Esophagus muscularis mucosa (tissue), 4 donors: ENCODE data around the gene KAZN. TPM values are rescaled to one million over a fixed set of nuclear protein-coding genes. Genes with fewer than 3 reads are reported as not detected.

ENCODE experiments used
- DNase-seq: peaks from one replicate; pipeline ENCODE4 v3.0.0-alpha.2; 2017; ENCODE audit errors: extremely low spot score
- H3K27ac ChIP-seq, 4 donors: fragments of 200-600 bp; sonication (generic); replicated peaks in 1 of 4; 1 replicate in 3 of 4; 2 replicates in 1 of 4; pipeline ENCODE4 v1.5.1; 2016 to 2019; ENCODE audit warnings: mild to moderate bottlenecking in 1 of 4
- H3K27me3 ChIP-seq, 4 donors: fragments of 200-600 bp; sonication (generic); one replicate each; pipeline versions ENCODE4 v1.5.1 to v1.6.0; 2016 to 2019
- H3K36me3 ChIP-seq, 4 donors: fragments of 200-600 bp; sonication (generic); one replicate each; pipeline ENCODE4 v1.5.1; 2016 to 2019
- H3K4me1 ChIP-seq, 4 donors: fragments of 200-600 bp; sonication (generic); one replicate each; pipeline ENCODE4 v1.5.1; 2016 to 2019
- H3K4me3 ChIP-seq, 4 donors: fragments of 200-600 bp; sonication (generic); 1 replicate in 2 of 4; 2 replicates in 2 of 4; pipeline ENCODE4 v1.5.1; 2016 to 2019; ENCODE audit warnings: mild to moderate bottlenecking in 4 of 4, moderate library complexity in 1 of 4
- H3K9me3 ChIP-seq, 4 donors: fragments of 200-600 bp; sonication (generic); 1 replicate in 3 of 4; 2 replicates in 1 of 4; pipeline ENCODE4 v1.5.1; 2016 to 2019
- CTCF ChIP-seq, 3 experiments: fragments of 200-600 bp in 2 of 3; fragments of 450-650 bp in 1 of 3; sonication (generic) in 2 of 3; IDR thresholded peaks; one replicate each; pipeline ENCODE4 v1.5.1; 2017 to 2019; ENCODE audit warnings: antibody characterized with exemption in 3 of 3, mild to moderate bottlenecking in 2 of 3, moderate library complexity in 1 of 3
- EP300 ChIP-seq: sonication (generic); formaldehyde crosslinking; IDR thresholded peaks from one replicate; pipeline ENCODE4 v1.6.1; 2017; ENCODE audit warnings: antibody characterized with exemption
- POLR2A ChIP-seq: fragments of 450-650 bp; IDR thresholded peaks from one replicate; pipeline ENCODE4 v1.6.1; 2017; ENCODE audit warnings: antibody characterized with exemption, moderate library complexity, mild to moderate bottlenecking, low read depth
- POLR2AphosphoS5 ChIP-seq, 2 donors: sonication (generic); formaldehyde crosslinking; IDR thresholded peaks; one replicate each; pipeline ENCODE4 v1.6.1; 2017; ENCODE audit warnings: antibody characterized with exemption in 2 of 2
- WGBS: methylation state at CpG from one replicate; pipeline ENCODE4 v1.1.5; 2018; 5-methylcytosine and 5-hydroxymethylcytosine counted together
- intact Hi-C: fragments of 100-400 bp; cut with DNase I; formaldehyde crosslinking; loops from one replicate; pipeline ENCODE4 v1.15.1; 2023
- total RNA-seq, 4 donors: library from RNA; depleted of rRNA; stranded (reverse); fragments of >200 nt; gene quantifications; one replicate each; pipeline versions ENCODE4 v1.1.0 to v1.2.1, GENCODE V29; 2016

Gene KAZN
- total RNA-seq, 4 donors from 2014 or later: 9.9 to 14.1 (median 11.9) TPM

- WGBS: 20% methylated on average over 1 of the region's 2 CpGs
- intact Hi-C loops: no loop called here
- Histone ChIP-seq H3K4me3 (no peak overlapping the region), H3K27ac (no peak overlapping the region), H3K27me3 (no peaks in the 10 kb centered on the region), H3K4me1 (peaks cover 22 to 34% (median 32%) of the 10 kb centered on the region in 4 donors), H3K36me3 (no peaks in the 10 kb centered on the region), H3K9me3 (no peaks in the 10 kb centered on the region)
- TF ChIP-seq EP300 (no peak), POLR2A (no peak), POLR2AphosphoS5 (IDR thresholded peaks at IDR 0.05) (no peak), CTCF (IDR thresholded peaks at IDR 0.05) (no peak)
- no peak for DNase-seq
Observed at GRCh38 chr1:15011160-15011559, 412.7 kb downstream of the KAZN start.

GRCh38 chr1:15011661-15012060 is 413.2 kb downstream of the KAZN start:
- intact Hi-C loops: no loop called here
- H3K4me1 ChIP-seq: peaks cover 22 to 34% (median 32%) of the 10 kb centered on the region in 4 donors
- 85% methylated on average over 8 of the region's 8 CpGs for WGBS
- no peak overlapping the region for H3K27ac ChIP-seq
- H3K4me3 ChIP-seq: no peak overlapping the region
- H3K36me3 ChIP-seq: no peaks in the 10 kb centered on the region
- no peaks in the 10 kb centered on the region for H3K9me3 ChIP-seq
- no peak for TF ChIP-seq POLR2A
- no peak for TF ChIP-seq POLR2AphosphoS5 (IDR thresholded peaks at IDR 0.05)
- no peak for TF ChIP-seq EP300
- TF ChIP-seq CTCF (IDR thresholded peaks at IDR 0.05): no peak
- no peaks in the 10 kb centered on the region for H3K27me3 ChIP-seq
- no peak for DNase-seq

- TF ChIP-seq POLR2A (no peak), CTCF (IDR thresholded peaks at IDR 0.05) (no peak), EP300 (no peak), POLR2AphosphoS5 (IDR thresholded peaks at IDR 0.05) (no peak)
- WGBS: 83% methylated on average over 8 of the region's 8 CpGs
- Histone ChIP-seq H3K9me3 (no peaks in the 10 kb centered on the region), H3K36me3 (no peaks in the 10 kb centered on the region), H3K27me3 (no peaks in the 10 kb centered on the region), H3K4me3 (no peak overlapping the region), H3K4me1 (peaks cover 14 to 25% (median 23%) of the 10 kb centered on the region in 4 donors), H3K27ac (no peak overlapping the region)
- DNase-seq: no peak
- intact Hi-C loops: no loop called here
Observed at GRCh38 chr1:15012822-15013221, 414.3 kb downstream of the KAZN start.

- no peak overlapping the region for H3K27ac ChIP-seq
- H3K27me3 ChIP-seq: no peaks in the 10 kb centered on the region
- no peaks in the 10 kb centered on the region for H3K36me3 ChIP-seq
- DNase-seq: no peak
- no peaks in the 10 kb centered on the region for H3K9me3 ChIP-seq
- H3K4me1 ChIP-seq: peaks cover 4 to 17% (median 15%) of the 10 kb centered on the region in 4 donors
- 91% methylated on average over 8 of the region's 8 CpGs for WGBS
- TF ChIP-seq EP300 (no peak), POLR2AphosphoS5 (IDR thresholded peaks at IDR 0.05) (no peak)
- no peak overlapping the region for H3K4me3 ChIP-seq
- intact Hi-C loops: no loop called here
Observed at GRCh38 chr1:15013767-15014166, 415.3 kb downstream of the KAZN start.

GRCh38 chr1:15014516-15014915 is 416.0 kb downstream of the KAZN start:
- Histone ChIP-seq H3K27ac (no peak overlapping the region), H3K9me3 (no peaks in the 10 kb centered on the region), H3K4me3 (no peak overlapping the region), H3K4me1 (peaks cover 0 to 11% (median 9%) of the 10 kb centered on the region in 4 donors), H3K36me3 (no peaks in the 10 kb centered on the region), H3K27me3 (no peaks in the 10 kb centered on the region)
- no peak for TF ChIP-seq POLR2AphosphoS5 (IDR thresholded peaks at IDR 0.05)
- TF ChIP-seq EP300: no peak
- TF ChIP-seq POLR2A: no peak
- TF ChIP-seq CTCF (IDR thresholded peaks at IDR 0.05): no peak
- 34% methylated on average over 4 of the region's 10 CpGs for WGBS
- no peak for DNase-seq
- intact Hi-C loops: no loop called here
